Measurements from ENCODE around the gene CAMTA2.
"Not testable (repeated sequence)": the region's sequence is repeated elsewhere in the genome, so short reads cannot be mapped to it uniquely, and the experiment has no call there.

Gene CAMTA2

GRCh38 chr17:4933646-4934045 lies 53.8 kb downstream of the CAMTA2 start:
- H2AFZ ChIP-seq, result no peak overlapping the region
- peaks cover 4% of the 10 kb centered on the region for H3K79me2 ChIP-seq
- no peaks in the 10 kb centered on the region for H3K27me3 ChIP-seq (ENCODE audit: control insufficient read depth, insufficient read depth, low read length)
- no peak for TF ChIP-seq CTCF (IDR thresholded peaks at IDR 0.05)
- peaks cover 6% of the 10 kb centered on the region for H3K4me1 ChIP-seq
- H3K9ac ChIP-seq, result no peak overlapping the region
- no peak overlapping the region for H3K4me3 ChIP-seq (ENCODE audit: low read depth, low read length)
- H3K36me3 ChIP-seq (ENCODE audit: control insufficient read depth, insufficient read depth, low read length), result no peaks in the 10 kb centered on the region
- no peaks in the 10 kb centered on the region for H3K9me3 ChIP-seq (ENCODE audit: control insufficient read depth, low read length)
- no peak overlapping the region for H3K27ac ChIP-seq
- H3K4me2 ChIP-seq (ENCODE audit: low read length), result no peak overlapping the region

- Histone ChIP-seq H3K9ac (no peak overlapping the region), H3K4me1 (no peaks in the 10 kb centered on the region), H3K36me3 (ENCODE audit: control insufficient read depth, insufficient read depth, low read length) (no peaks in the 10 kb centered on the region), H3K4me2 (ENCODE audit: low read length) (no peak overlapping the region), H3K4me3 (ENCODE audit: low read depth, low read length) (no peak overlapping the region), H3K79me2 (no peaks in the 10 kb centered on the region), H3K27me3 (ENCODE audit: control insufficient read depth, insufficient read depth, low read length) (no peaks in the 10 kb centered on the region), H3K27ac (no peak overlapping the region), H2AFZ (no peak overlapping the region), H3K9me3 (ENCODE audit: control insufficient read depth, low read length) (no peaks in the 10 kb centered on the region)
- no peak for TF ChIP-seq CTCF (IDR thresholded peaks at IDR 0.05)
Measured at GRCh38 chr17:4932756-4933155, 54.7 kb downstream of the CAMTA2 start.

- H3K4me1 ChIP-seq, result no peaks in the 10 kb centered on the region
- no peak within 1 kb of the TSS for H3K27ac ChIP-seq
- no peak within 1 kb of the TSS for H3K4me2 ChIP-seq (ENCODE audit: low read length)
- H3K36me3 ChIP-seq (ENCODE audit: control insufficient read depth, insufficient read depth, low read length), result no peaks in the 10 kb centered on the region
- H3K9me3 ChIP-seq (ENCODE audit: control insufficient read depth, low read length), result no peaks in the 10 kb centered on the region
- no peak within 1 kb of the TSS for H3K9ac ChIP-seq
- H3K27me3 ChIP-seq (ENCODE audit: control insufficient read depth, insufficient read depth, low read length), result no peaks in the 10 kb centered on the region
- no peak for TF ChIP-seq CTCF (IDR thresholded peaks at IDR 0.05)
- H3K4me3 ChIP-seq (ENCODE audit: low read depth, low read length), result no peak within 1 kb of the TSS
- H3K79me2 ChIP-seq, result no peaks in the 10 kb centered on the region
- H2AFZ ChIP-seq, result no peak within 1 kb of the TSS
Measured at GRCh38 chr17:4931963-4932362, 55.5 kb downstream of the CAMTA2 start, which contains the start of gene GP1BA. GP1BA (plus strand) TSS chr17:4932277; CDS start chr17:4932605, 328 bp downstream.

GRCh38 chr17:4928881-4929280 lies 58.6 kb downstream of the CAMTA2 start:
- H3K9me3 ChIP-seq (ENCODE audit: control insufficient read depth, low read length), result no peaks in the 10 kb centered on the region

GRCh38 chr17:4926577-4927335 lies 60.7 kb downstream of the CAMTA2 start:
- not testable (repeated sequence) for H3K27me3 ChIP-seq (ENCODE audit: control insufficient read depth, insufficient read depth, low read length); H3K79me2 ChIP-seq; H2AFZ ChIP-seq; H3K36me3 ChIP-seq (ENCODE audit: control insufficient read depth, insufficient read depth, low read length); H3K9me3 ChIP-seq (ENCODE audit: control insufficient read depth, low read length); H3K27ac ChIP-seq; H3K4me1 ChIP-seq; H3K4me2 ChIP-seq (ENCODE audit: low read length); H3K9ac ChIP-seq; H3K4me3 ChIP-seq (ENCODE audit: low read depth, low read length)

More at GRCh38 chr17:4928881-4929280, 58.6 kb downstream of the CAMTA2 start:
- H3K4me1 ChIP-seq, result no peaks in the 10 kb centered on the region
- no peak overlapping the region for H2AFZ ChIP-seq
- no peak overlapping the region for H3K27ac ChIP-seq
- H3K79me2 ChIP-seq, result no peaks in the 10 kb centered on the region
- no peak for TF ChIP-seq CTCF (IDR thresholded peaks at IDR 0.05)
- H3K4me2 ChIP-seq (ENCODE audit: low read length), result no peak overlapping the region
- no peak overlapping the region for H3K9ac ChIP-seq
- no peaks in the 10 kb centered on the region for H3K36me3 ChIP-seq (ENCODE audit: control insufficient read depth, insufficient read depth, low read length)
- no peaks in the 10 kb centered on the region for H3K27me3 ChIP-seq (ENCODE audit: control insufficient read depth, insufficient read depth, low read length)
- no peak overlapping the region for H3K4me3 ChIP-seq (ENCODE audit: low read depth, low read length)

Measured in parathyroid adenoma (tissue), 2 donors.